GM18873 (cell line): ENCODE measurements around the gene MDGA2.
"Not testable (repeated sequence)": the region's sequence is repeated elsewhere in the genome, so short reads cannot be mapped to it uniquely, and the experiment has no call there.

Experiments
- ATAC-seq: cut with Tn5 transposase; IDR thresholded peaks from one replicate; pipeline ENCODE4 v1.9.1; 2021; ENCODE audit warnings: mild to moderate bottlenecking, moderate library complexity, moderate number of reproducible peaks; ENCODE audit not compliant: unreplicated experiment, low FRiP score

MDGA2 gene

GRCh38 chr14:47186486-47186885 is 488.9 kb downstream of the MDGA2 start:
- ATAC-seq = no peak

GRCh38 chr14:47179906-47180305 is 495.5 kb downstream of the MDGA2 start:
- ATAC-seq = no peak

- ATAC-seq = not testable (repeated sequence)
Observed at GRCh38 chr14:47171896-47172295, 503.5 kb downstream of the MDGA2 start.

DNA sequence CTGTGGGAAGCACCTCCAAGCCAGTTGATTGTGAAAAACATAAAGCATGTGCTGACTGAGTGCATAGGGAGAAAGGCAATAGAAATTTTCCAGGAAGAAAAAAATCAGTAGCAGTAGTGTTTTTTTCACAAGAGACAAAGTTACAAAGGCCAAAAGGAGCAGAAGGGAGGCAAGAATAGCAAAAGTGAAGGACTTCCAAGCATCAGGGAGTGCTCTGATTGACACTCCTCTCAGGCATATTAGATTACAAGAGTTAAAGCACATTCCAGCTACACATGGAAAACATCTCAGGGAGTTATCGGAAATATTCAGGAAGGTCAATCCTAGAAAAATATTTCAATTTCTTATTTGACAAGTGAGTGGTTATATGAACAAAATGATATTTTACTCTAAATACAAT is 508.0 kb downstream of the MDGA2 start:
- ATAC-seq = no peak

DNA sequence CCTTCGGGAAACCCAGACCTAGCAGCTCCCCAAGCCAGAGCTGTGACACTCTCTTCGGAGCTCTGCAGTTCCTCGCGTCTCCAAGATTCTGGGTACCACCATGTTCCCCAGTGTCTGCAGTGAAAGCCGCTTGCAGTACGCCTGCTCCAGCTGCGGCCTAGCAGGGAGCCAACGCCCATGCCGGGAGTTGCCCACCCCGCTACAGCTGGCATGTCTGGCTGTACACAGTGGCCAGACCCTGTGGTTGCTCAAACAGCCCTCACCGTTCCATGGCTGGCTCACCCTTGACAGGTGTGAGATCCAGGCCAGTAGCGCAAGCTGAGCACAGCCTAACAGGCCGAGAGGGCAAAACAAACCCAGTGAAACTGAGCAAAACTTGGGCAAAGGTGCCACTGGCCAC is 520.0 kb downstream of the MDGA2 start:
- no peak for ATAC-seq

GRCh38 chr14:47154276-47154797 is 521.1 kb downstream of the MDGA2 start:
- ATAC-seq = no peak

DNA sequence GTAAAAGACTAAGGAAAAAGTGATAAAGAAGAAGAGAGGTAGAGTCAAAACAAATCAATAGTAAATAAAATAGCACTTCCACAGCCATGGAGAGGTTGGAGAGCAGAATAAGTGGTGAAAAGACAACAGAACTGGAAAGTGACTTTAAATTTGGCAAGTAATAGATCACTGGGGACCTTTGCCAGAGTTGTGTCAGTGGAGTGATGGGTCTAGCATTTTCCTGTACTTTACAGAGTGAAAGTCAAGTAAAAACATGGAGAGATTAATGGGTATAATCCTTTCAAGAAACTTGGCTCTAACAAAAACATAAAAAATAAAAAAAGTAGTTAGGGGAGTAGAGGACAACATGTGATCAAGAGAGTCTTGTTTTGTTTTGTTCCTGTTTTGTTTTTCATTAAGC is 521.7 kb downstream of the MDGA2 start:
- no peak for ATAC-seq

- no peak for ATAC-seq
Observed at GRCh38 chr14:47150267-47150666, 525.1 kb downstream of the MDGA2 start.

DNA sequence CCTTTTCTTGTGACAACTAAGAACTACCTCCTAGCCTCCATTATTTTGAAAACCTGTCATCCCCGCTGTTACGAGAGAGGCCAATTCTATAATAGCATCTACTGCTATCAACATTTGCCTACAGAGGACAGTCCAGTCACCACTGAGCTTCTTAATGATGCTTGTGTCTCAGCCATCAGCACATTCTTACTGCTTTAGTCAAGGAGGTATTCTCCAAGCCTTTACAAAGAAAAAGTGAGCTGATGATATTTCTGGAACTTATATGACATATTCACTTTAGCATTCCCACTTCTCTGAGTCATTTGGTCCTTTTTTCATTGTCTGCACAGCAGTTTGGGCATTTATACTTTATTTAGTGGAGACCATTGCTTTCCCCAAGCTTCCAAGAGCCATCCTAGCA is 526.1 kb downstream of the MDGA2 start:
- no peak for ATAC-seq

- no peak for ATAC-seq
Observed at GRCh38 chr14:47148686-47149085, 526.7 kb downstream of the MDGA2 start.

DNA sequence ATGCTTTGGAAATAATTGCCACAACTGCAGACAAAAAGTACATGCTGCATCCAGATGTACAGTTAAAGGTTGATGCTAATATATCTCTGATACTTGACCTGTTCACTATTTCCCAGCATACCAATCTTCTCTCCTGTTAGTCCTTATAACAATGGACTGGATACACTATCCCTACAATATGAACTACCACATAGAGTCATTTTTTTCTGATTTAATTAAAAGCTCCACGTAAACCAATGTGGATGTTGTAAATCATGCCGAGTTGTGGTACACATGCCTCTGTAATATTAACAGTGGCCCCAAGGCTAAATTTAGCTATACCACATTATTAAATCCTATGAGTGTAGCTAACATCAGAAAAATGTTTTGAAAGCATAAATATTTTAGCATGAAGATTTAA is 554.8 kb downstream of the MDGA2 start:
- ATAC-seq = no peak

GRCh38 chr14:47103771-47104170 is 571.6 kb downstream of the MDGA2 start:
- ATAC-seq = no peak

GRCh38 chr14:47102472-47102871 is 572.9 kb downstream of the MDGA2 start:
- ATAC-seq = no peak

DNA sequence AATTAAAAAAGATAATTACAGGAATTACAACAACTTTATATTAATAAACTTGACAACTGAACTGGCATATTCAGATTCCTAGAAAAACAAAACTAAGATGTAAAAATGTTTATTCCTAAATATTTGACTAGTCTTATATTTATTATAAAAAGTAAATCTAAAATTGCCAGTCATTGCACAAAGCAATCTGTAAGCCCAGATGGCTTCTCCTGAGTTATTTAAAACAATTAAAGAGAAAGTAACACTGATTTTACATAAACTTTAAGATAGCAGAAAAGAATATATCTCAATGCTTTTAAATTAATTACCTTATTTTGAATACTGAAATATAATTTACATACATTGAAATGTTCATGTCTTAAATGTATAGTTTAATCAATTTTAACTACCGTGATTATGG is 589.7 kb downstream of the MDGA2 start:
- ATAC-seq = no peak

DNA sequence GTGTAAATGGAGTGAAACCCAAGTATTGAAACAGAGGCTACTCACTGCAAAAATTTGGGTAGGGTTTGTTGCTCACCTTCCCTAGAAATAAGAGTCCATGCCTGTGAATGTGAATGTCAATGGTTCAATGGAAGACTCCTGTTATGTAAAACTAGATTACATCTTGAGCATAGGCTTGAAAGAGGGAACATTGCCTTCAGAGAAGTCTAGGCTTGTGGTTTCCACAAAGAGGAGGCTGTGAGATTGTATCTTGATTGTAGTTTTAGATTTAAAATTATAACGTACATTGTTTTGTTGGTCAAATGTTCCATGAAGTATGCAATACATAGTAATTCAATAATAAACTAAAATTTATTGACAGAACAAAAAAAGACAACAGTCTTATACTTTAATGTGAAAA is 610.1 kb downstream of the MDGA2 start:
- no peak for ATAC-seq

- ATAC-seq = no peak
Observed at GRCh38 chr14:47060050-47060449, 615.4 kb downstream of the MDGA2 start.

GRCh38 chr14:47057364-47057763 is 618.0 kb downstream of the MDGA2 start:
- no peak for ATAC-seq

DNA sequence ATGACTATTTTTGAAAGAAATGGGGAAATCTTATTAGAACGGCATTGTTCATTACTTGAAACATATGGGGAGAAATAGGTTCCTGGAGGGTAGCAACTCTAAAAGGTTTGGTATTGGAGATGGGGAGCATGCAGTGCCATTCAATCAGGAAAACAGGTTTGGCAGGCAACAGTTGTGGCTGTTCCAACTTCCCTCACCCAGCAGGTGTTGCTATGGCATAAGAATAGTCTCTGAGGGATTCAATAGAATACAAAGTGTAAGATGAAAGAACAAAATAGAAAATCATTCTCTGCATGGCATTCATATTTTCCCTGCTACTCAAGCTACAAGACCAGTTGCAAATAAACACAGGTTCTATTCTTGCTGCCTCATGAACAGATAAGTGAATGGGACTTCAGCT is 630.6 kb downstream of the MDGA2 start:
- ATAC-seq = no peak

- ATAC-seq = no peak
Observed at GRCh38 chr14:47040550-47040949, 634.9 kb downstream of the MDGA2 start.

GRCh38 chr14:47039336-47039735 is 636.1 kb downstream of the MDGA2 start:
- no peak for ATAC-seq

DNA sequence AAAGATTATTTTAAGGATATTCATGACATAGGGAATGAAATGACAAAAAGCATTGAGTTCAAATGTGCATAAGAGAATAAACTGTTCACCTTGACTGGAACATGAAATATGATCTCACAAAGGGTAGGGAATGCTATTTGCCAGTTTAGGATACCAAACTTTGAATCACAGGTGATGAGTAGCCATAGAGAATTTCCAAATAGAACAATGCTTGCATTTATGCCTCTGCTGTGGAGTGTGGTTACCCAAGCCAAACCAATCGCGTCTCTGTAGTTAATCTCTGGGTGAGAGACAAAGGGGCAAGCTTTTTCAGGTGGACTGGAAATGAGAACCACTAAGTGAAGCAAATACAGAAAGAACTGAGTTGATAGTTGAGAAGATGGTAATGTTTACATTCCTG is 652.7 kb downstream of the MDGA2 start:
- no peak for ATAC-seq

- no peak for ATAC-seq
Observed at GRCh38 chr14:47020500-47020899, 654.9 kb downstream of the MDGA2 start.
